ENCODE results near the gene FGD2. TPM values are rescaled to one million over a fixed set of nuclear protein-coding genes. Genes with fewer than 3 reads are reported as not detected.

FGD2 gene
- total and polyA plus RNA-seq, 10 donors, result 63.4 to 426 (median 270) TPM

GRCh38 chr6:37020381-37020780 is 14.9 kb downstream of the FGD2 start:
- WGBS, 5 donors, result 76 to 89% (median 79%) methylated on average over 12 of the region's 12 CpGs
- TF ChIP-seq, protein P1, sequence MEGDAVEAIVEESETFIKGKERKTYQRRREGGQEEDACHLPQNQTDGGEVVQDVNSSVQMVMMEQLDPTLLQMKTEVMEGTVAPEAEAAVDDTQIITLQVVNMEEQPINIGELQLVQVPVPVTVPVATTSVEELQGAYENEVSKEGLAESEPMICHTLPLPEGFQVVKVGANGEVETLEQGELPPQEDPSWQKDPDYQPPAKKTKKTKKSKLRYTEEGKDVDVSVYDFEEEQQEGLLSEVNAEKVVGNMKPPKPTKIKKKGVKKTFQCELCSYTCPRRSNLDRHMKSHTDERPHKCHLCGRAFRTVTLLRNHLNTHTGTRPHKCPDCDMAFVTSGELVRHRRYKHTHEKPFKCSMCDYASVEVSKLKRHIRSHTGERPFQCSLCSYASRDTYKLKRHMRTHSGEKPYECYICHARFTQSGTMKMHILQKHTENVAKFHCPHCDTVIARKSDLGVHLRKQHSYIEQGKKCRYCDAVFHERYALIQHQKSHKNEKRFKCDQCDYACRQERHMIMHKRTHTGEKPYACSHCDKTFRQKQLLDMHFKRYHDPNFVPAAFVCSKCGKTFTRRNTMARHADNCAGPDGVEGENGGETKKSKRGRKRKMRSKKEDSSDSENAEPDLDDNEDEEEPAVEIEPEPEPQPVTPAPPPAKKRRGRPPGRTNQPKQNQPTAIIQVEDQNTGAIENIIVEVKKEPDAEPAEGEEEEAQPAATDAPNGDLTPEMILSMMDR (IDR thresholded peaks at IDR 0.05 in 8 of 11, conservative IDR thresholded peaks at IDR 0.05 in 3 of 11), result no peak
- TF ChIP-seq POLR2AphosphoS5 (IDR thresholded peaks at IDR 0.05), result peak in 1 of 3 donors; percentile 61
- no peak overlapping the region for H3K27ac ChIP-seq
- H3K36me3 ChIP-seq, result peaks cover 0 to 100% (median 23%) of the 10 kb centered on the region in 6 donors
- no peaks in the 10 kb centered on the region for H3K9me3 ChIP-seq
- intact Hi-C loops (cut with DNase I; ENCODE audit: low total_unique reads), result no loop called here
- no peak overlapping the region for H3K4me3 ChIP-seq
- DNase-seq, result no peak
- H3K27me3 ChIP-seq (replicated peaks in 1 of 7), result no peaks in the 10 kb centered on the region
- peaks cover 8 to 44% (median 29%) of the 10 kb centered on the region in 6 donors for H3K4me1 ChIP-seq

GRCh38 chr6:37020812-37021211 is 15.4 kb downstream of the FGD2 start:
- H3K27me3 ChIP-seq (replicated peaks in 1 of 7), result no peaks in the 10 kb centered on the region
- H3K9me3 ChIP-seq, result no peaks in the 10 kb centered on the region
- peaks cover 8 to 44% (median 29%) of the 10 kb centered on the region in 6 donors for H3K4me1 ChIP-seq
- no peak overlapping the region for H3K4me3 ChIP-seq
- DNase-seq, result no peak
- 85 to 98% (median 94%) methylated on average over 5 of the region's 5 CpGs for WGBS, 5 donors
- intact Hi-C loops (cut with DNase I; ENCODE audit: low total_unique reads), result no loop called here
- peaks cover 0 to 100% (median 24%) of the 10 kb centered on the region in 6 donors for H3K36me3 ChIP-seq
- H3K27ac ChIP-seq, result no peak overlapping the region
- TF ChIP-seq, protein P1 (IDR thresholded peaks at IDR 0.05 in 8 of 11, conservative IDR thresholded peaks at IDR 0.05 in 3 of 11), result no peak
- TF ChIP-seq POLR2A (IDR thresholded peaks at IDR 0.05), result no peak
- TF ChIP-seq POLR2AphosphoS5 (IDR thresholded peaks at IDR 0.05), result peak in 1 of 3 donors; percentile 48

DNA sequence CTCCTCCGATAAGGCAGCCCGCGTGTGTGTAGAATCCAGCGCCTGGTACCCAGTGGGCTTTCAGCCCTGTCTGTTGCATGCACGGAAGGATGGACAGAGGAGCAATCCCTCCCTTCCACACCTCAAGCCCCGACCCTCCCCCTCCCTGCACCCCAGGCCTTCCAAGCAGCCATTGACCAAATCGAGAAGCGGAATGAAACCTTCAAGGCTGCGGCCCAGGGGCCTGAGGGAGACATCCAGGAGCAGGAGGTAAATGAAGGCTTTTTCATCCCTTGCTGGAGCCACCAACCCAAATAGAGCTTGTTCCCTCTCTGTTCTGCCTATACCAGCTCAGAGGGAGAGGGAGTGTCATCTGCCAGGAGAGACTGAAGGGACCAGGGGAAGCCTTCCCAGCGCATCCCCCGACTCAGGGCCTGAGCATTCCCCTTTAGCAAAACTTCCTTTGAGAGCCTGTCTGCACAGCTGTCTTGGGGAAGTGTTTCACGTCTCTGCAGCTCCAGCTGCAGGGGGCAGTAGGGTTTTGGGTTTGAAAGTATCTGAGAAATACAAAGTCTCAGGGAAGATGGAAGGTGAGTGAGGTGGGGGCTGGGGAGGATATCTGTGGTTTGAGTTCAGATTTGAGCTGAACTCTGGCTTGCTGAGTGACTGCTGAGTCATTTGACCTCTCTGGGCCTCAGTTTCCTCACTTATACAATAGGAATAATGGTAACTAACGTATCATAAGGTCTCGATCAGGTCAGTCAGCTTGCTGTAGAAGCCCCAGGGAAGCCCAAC is 16.1 kb downstream of the FGD2 start:
- peaks cover 8 to 42% (median 29%) of the 10 kb centered on the region in 6 donors for H3K4me1 ChIP-seq
- peaks cover 0 to 100% (median 30%) of the 10 kb centered on the region in 6 donors for H3K36me3 ChIP-seq
- no peaks in the 10 kb centered on the region for H3K9me3 ChIP-seq
- WGBS, 5 donors, result 66 to 84% (median 77%) methylated on average over 13 to 14 of the region's 14 CpGs
- intact Hi-C loops (cut with DNase I; ENCODE audit: low total_unique reads), result no loop called here
- peak overlapping the region in 2 of 8 donors; percentile 33 to 55 for H3K27ac ChIP-seq
- no peaks in the 10 kb centered on the region for H3K27me3 ChIP-seq (replicated peaks in 1 of 7)
- peak; percentile 69 for DNase-seq
- TF ChIP-seq POLR2A (IDR thresholded peaks at IDR 0.05) (no peak), POLR2AphosphoS5 (IDR thresholded peaks at IDR 0.05) (no peak)
- TF ChIP-seq, protein P1 (IDR thresholded peaks at IDR 0.05 in 8 of 11, conservative IDR thresholded peaks at IDR 0.05 in 3 of 11), result peak in 7 of 11 experiments; percentile 25 to 54 (median 30)
- H3K4me3 ChIP-seq, result no peak overlapping the region

DNA sequence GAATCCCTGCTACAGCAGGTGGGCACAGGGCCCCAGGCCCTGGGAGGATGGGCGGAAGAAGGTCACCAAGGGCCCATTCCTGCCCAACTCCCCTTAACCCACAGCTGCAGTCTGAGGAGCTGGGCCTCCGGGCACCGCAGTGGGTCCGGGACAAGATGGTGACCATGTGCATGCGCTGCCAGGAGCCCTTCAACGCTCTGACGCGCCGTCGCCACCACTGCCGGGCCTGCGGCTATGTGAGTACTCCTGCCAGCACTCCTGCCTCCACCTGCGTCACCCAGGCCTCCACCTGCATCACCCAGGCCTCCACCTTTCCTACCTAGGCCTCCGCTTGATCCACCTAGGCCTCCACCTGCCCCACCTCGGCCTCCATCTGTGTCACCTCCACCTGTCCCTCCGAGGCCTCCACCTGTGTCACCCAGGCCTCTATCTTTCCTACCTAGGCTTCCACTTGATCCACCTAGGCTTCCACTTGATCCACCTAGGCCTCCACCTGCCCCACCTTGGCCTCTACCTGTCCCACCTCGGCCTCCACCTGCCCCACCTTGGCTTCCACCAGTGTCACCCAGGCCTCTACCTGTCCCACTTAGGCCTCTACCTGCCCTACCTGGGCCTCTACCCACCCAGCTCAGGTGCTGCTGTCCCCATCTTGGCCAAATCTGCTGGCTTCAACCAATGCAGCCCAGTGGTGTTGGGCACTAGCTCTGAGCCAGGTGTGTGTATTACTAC is 16.8 kb downstream of the FGD2 start:
- peaks cover 8 to 35% (median 28%) of the 10 kb centered on the region in 6 donors for H3K4me1 ChIP-seq
- no peak overlapping the region for H3K4me3 ChIP-seq
- peaks cover 0 to 100% (median 36%) of the 10 kb centered on the region in 6 donors for H3K36me3 ChIP-seq
- H3K27me3 ChIP-seq (replicated peaks in 1 of 7), result no peaks in the 10 kb centered on the region
- DNase-seq, result peak; percentile 48
- H3K9me3 ChIP-seq, result no peaks in the 10 kb centered on the region
- intact Hi-C loops (cut with DNase I; ENCODE audit: low total_unique reads), result no loop called here
- WGBS, 5 donors, result 95 to 99% (median 96%) methylated on average over 17 of the region's 17 CpGs
- TF ChIP-seq POLR2AphosphoS5 (IDR thresholded peaks at IDR 0.05), result peak in 2 of 3 donors; percentile 21 to 78
- TF ChIP-seq, protein P1 (IDR thresholded peaks at IDR 0.05 in 8 of 11, conservative IDR thresholded peaks at IDR 0.05 in 3 of 11), result no peak
- no peak for TF ChIP-seq POLR2A (IDR thresholded peaks at IDR 0.05)
- H3K27ac ChIP-seq, result peak overlapping the region in 2 of 8 donors; percentile 33 to 55
